ENCODE results near the gene TMC1.

Gene TMC1

GRCh38 chr9:72871685-72872084, 350.3 kb downstream of the TMC1 start:
- DNase-seq: no peak
- intact Hi-C loops (cut with DNase I): no loop called here

- intact Hi-C loops (cut with DNase I): no loop called here
- no peak for DNase-seq
Measured at GRCh38 chr9:72872718-72873117, 351.3 kb downstream of the TMC1 start.

GRCh38 chr9:72873456-72873855, 352.0 kb downstream of the TMC1 start:
- no peak for DNase-seq

GRCh38 chr9:72874344-72874743, 352.9 kb downstream of the TMC1 start:
- intact Hi-C loops (cut with DNase I): no loop called here
- DNase-seq: no peak

More at GRCh38 chr9:72873456-72873855, 352.0 kb downstream of the TMC1 start:
- intact Hi-C loops (cut with DNase I): no loop called here

GRCh38 chr9:72875221-72875620, 353.8 kb downstream of the TMC1 start:
- intact Hi-C loops (cut with DNase I): no loop called here
- no peak for DNase-seq

GRCh38 chr9:72880821-72881220, 359.4 kb downstream of the TMC1 start:
- DNase-seq: no peak
- intact Hi-C loops (cut with DNase I): no loop called here

GRCh38 chr9:72882117-72882775, 360.8 kb downstream of the TMC1 start:
- intact Hi-C loops (cut with DNase I): no loop called here
- DNase-seq: peak in 4 of 42 donors; percentile 2 to 9 (median 4)

- intact Hi-C loops (cut with DNase I): no loop called here
Measured at GRCh38 chr9:72883875-72884274, 362.5 kb downstream of the TMC1 start.

GRCh38 chr9:72884508-72884907, 363.1 kb downstream of the TMC1 start:
- DNase-seq: no peak
- intact Hi-C loops (cut with DNase I): no loop called here

More at GRCh38 chr9:72883875-72884274, 362.5 kb downstream of the TMC1 start:
- DNase-seq: no peak

Data from head of caudate nucleus (tissue), 42 donors.